GM19467 (cell line): ENCODE measurements around the gene PCDH15.
"Not testable (repeated sequence)": the region's sequence is repeated elsewhere in the genome, so short reads cannot be mapped to it uniquely, and the experiment has no call there.

Source experiments
- ATAC-seq: cut with Tn5 transposase; IDR thresholded peaks from one replicate; pipeline ENCODE4 v1.9.1; 2021; ENCODE audit warnings: mild to moderate bottlenecking, moderate library complexity; ENCODE audit not compliant: unreplicated experiment

Gene PCDH15

GRCh38 chr10:54002077-54002476 lies 799.0 kb downstream of the PCDH15 start:
- no peak for ATAC-seq

GRCh38 chr10:53997953-53998352 lies 803.1 kb downstream of the PCDH15 start:
- ATAC-seq, result no peak

DNA sequence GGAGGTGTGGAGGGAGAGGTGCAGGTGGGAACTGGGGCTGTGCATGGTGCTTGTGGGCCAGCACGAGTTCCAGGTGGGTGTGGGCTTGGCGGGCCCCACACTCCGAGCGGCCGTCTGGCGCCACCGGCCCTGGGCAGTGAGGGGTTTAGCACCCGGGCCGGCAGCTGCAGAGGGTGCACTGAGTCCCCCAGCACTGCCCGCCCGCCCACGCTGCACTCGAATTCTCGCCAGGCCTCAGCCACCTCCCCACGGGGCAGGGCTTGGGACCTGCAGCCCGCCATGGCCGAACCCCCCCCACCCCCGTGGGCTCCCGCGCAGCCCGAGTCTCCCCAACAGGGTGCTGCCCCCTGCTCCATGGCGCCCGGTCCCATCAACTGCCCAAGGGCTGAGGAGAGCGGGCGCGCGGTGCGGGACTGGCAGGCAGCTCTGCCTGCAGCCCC lies 810.2 kb downstream of the PCDH15 start:
- ATAC-seq, result no peak

DNA sequence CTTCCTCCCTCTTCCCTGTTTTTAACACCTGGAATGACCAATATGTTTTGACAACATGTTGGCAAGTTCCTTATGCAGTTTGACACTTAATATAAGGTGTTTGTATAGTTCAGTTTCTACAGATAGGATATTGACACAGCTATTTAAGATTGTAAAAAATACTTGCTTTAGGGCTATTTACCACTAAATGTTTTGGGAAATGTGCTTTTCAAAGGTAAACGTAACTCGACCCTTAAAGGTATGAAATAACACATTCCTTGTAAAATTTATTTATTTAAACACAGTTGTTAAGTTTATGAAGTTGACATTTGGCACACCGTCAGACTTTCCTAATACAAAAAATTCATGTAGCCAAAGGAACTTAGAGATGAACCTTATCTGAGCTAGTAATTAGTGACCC lies 817.6 kb downstream of the PCDH15 start:
- ATAC-seq, result no peak

- no peak for ATAC-seq
Observed at GRCh38 chr10:53980210-53980609, 820.8 kb downstream of the PCDH15 start.

- no peak for ATAC-seq
Observed at GRCh38 chr10:53978301-53978700, 822.7 kb downstream of the PCDH15 start.

- no peak for ATAC-seq
Observed at GRCh38 chr10:53977267-53977666, 823.8 kb downstream of the PCDH15 start.

- ATAC-seq, result no peak
Observed at GRCh38 chr10:53957401-53957800, 843.6 kb downstream of the PCDH15 start.

- no peak for ATAC-seq
Observed at GRCh38 chr10:53955091-53955490, 845.9 kb downstream of the PCDH15 start.

GRCh38 chr10:53952698-53953630 lies 848.1 kb downstream of the PCDH15 start:
- ATAC-seq, result no peak

DNA sequence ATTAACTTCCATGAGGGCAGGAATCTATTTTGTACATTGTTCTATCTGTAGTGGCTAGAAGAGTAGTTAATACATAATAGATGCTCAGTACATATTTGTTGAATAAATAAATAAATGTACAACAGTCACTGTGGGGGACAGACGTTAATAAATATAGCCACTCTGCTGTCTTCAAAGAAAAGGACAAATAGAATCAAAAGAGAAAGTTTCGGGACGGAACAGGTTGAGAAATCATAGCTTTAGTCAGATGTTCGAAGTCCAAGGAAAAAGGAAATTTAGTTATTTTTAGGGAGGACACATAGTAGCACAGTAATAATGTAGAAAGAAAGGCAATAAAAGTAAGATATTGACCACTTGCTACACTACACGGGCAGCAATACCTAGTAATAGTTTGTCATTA lies 861.4 kb downstream of the PCDH15 start:
- ATAC-seq, result no peak

GRCh38 chr10:53930648-53931047 lies 870.4 kb downstream of the PCDH15 start:
- no peak for ATAC-seq

GRCh38 chr10:53924051-53924700 lies 876.9 kb downstream of the PCDH15 start:
- ATAC-seq, result not testable (repeated sequence)

GRCh38 chr10:53918755-53919154 lies 882.3 kb downstream of the PCDH15 start:
- ATAC-seq, result no peak

DNA sequence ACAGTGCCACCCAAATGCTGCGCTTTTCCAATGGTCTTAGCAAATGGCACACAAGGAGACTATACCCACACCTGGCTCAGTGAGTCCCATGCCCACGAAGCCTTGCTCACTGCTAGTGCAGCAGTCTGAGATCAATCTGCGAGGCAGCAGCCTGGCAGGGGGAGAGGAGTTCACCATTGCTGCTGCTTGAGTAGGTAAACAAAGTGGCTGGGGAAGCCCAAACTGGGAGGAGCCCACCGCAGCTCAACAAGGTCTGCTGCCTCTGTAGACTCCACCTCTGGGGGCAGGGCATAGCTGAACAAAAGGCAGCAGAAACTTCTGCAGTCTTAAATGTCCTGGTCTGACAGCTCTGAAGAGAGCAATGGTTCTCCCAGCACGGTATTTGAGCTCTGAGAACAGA lies 891.2 kb downstream of the PCDH15 start:
- no peak for ATAC-seq

DNA sequence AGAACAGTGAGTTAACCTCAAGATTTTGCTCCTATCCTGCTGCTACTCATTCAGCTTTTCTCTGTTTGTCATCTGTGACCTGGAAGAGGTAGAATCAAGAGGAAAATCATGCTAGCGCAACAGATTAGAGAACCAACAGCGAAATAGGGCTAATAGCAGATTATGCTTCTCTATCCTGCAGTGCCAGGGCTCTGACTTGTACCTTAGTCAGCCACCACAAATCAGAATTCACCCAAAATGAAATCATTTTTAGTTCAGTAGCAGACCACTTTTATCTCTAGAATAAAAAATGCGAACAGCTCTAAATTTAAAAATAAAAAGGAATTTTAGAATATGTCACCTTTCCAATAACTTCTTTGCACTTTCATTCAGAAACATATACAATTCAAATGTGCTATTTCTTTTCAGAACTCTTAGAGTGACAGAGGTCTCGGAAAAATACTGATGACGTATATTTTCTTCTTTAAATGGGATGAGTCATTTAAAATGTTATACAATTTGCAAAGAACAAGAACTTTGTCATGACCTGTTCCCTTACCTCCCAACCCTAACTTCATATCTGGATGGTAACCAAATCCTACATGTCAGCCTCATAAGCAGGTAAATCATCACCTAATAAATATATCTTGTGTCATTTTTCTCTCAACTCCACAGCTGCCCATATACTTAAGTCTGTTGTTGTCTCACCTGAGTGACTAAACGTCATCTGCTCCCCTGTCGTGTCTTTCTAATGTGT lies 896.4 kb downstream of the PCDH15 start:
- no peak for ATAC-seq

- no peak for ATAC-seq
Observed at GRCh38 chr10:53903756-53904155, 897.3 kb downstream of the PCDH15 start.

GRCh38 chr10:53899463-53900160 lies 901.4 kb downstream of the PCDH15 start:
- ATAC-seq, result no peak

DNA sequence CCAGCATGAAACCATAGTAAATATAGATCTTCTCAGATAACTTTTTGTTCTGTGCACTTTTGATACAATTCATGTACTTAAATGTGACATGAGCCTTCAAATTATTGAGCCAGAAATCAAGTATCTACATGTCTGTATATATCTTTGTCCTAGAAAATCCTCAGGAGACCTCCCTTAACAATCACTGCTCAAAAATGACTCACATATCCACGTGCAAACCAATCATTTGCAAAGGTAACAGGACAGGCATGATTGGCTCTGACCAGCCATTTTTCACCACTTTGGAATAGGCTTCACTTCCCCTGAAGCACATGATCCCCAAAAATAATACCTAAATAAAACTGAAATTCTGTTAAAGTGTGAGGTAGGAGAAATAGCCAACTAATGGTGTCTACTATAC lies 902.5 kb downstream of the PCDH15 start:
- no peak for ATAC-seq

DNA sequence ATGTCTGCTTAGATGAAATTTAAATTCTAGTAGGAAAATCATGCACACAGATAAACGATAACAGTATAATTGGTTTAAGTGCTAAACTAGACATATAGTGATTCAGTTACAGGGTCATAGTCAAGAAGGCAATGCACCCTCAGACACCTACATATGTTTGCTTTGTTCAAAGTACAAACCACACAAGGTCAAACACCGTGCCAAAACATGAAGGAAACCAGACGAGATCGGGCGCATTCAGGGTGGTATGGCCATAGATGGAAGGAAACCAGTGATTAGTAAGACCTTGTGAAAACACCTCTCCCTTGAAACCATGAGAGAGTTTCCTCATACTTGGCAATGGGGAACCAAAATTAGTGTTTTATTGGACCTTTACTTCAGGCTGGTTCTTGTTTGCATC lies 906.9 kb downstream of the PCDH15 start:
- no peak for ATAC-seq

DNA sequence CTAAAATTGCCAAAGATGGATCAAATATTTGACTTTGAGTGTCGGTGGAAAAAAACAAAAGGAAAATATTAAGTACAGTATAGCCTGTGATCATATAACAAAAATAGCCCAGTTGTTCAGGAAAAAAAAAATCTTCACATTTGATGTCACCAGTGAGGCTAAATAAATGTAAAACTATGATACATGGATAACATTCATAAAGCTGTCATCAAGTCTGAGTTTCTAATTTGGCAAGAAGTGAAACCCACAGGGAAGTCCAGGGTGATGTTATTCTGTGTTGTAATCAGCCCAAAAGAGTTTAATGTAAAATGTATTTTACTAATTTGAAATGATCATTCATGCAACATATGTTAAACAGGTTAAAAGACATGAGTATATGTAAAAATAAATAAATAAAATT lies 908.0 kb downstream of the PCDH15 start:
- ATAC-seq, result no peak
